ENCODE results near the gene KLHL22. TPM values are rescaled to one million over a fixed set of nuclear protein-coding genes. Genes with fewer than 3 reads are reported as not detected.
A peak's percentile ranks its signal among the peaks of the same experiment; 100 is the strongest.

The KLHL22 gene
- total and polyA plus RNA-seq, 4 donors = 12.1 to 28.3 (median 18.8) TPM

- 73 to 80% methylated on average over 18 to 20 of the region's 20 CpGs for WGBS, 2 donors
- peak; percentile 59 to 69 (median 68) for DNase-seq
- H3K36me3 ChIP-seq (ENCODE audit: control insufficient read depth in 4 of 4, insufficient read depth in 4 of 4, low read length in 4 of 4) = peaks cover 0 to 11% (median 6%) of the 10 kb centered on the region in 4 donors
- no peak overlapping the region for H3K9ac ChIP-seq (ENCODE audit: insufficient read depth in 1 of 2, low read length in 2 of 2)
- peaks cover 0 to 35% (median 6%) of the 10 kb centered on the region in 5 donors for H3K4me1 ChIP-seq (ENCODE audit: control insufficient read depth in 5 of 5, insufficient read depth in 5 of 5, low read length in 5 of 5)
- no peaks in the 10 kb centered on the region for H3K9me3 ChIP-seq (ENCODE audit: control insufficient read depth in 4 of 4, insufficient read depth in 3 of 4, low read length in 3 of 4)
- TF ChIP-seq CTCF (IDR thresholded peaks at IDR 0.05; ENCODE audit: control extremely low read depth, extremely low read depth) = no peak
- no peak overlapping the region for H3K4me3 ChIP-seq
- H3K27ac ChIP-seq (ENCODE audit: low read depth in 1 of 2, low read length in 1 of 2) = peak overlapping the region in 1 of 2 donors; percentile 4
- ATAC-seq (ENCODE audit: insufficient read depth, low FRiP score) = no peak
- peaks cover 0 to 4% (median 0%) of the 10 kb centered on the region in 3 donors for H3K27me3 ChIP-seq (ENCODE audit: control insufficient read depth in 3 of 3, insufficient read depth in 3 of 3, low read length in 2 of 3)
Observed at GRCh38 chr22:20423008-20423905, 72.3 kb downstream of the KLHL22 start.

GRCh38 chr22:20422271-20423007 is 73.2 kb downstream of the KLHL22 start:
- peak; percentile 85 to 90 (median 90) for DNase-seq
- Histone ChIP-seq H3K4me3 (no peak overlapping the region), H3K9me3 (ENCODE audit: control insufficient read depth in 4 of 4, insufficient read depth in 3 of 4, low read length in 3 of 4) (no peaks in the 10 kb centered on the region), H3K27me3 (ENCODE audit: control insufficient read depth in 3 of 3, insufficient read depth in 3 of 3, low read length in 2 of 3) (peaks cover 0 to 4% (median 0%) of the 10 kb centered on the region in 3 donors), H3K27ac (ENCODE audit: low read depth in 1 of 2, low read length in 1 of 2) (no peak overlapping the region), H3K9ac (ENCODE audit: insufficient read depth in 1 of 2, low read length in 2 of 2) (peak overlapping the region in 1 of 2 donors; percentile 0), H3K4me1 (ENCODE audit: control insufficient read depth in 5 of 5, insufficient read depth in 5 of 5, low read length in 5 of 5) (peaks cover 0 to 35% (median 6%) of the 10 kb centered on the region in 5 donors), H3K36me3 (ENCODE audit: control insufficient read depth in 4 of 4, insufficient read depth in 4 of 4, low read length in 4 of 4) (peaks cover 0 to 6% (median 3%) of the 10 kb centered on the region in 4 donors)
- TF ChIP-seq CTCF (IDR thresholded peaks at IDR 0.05; ENCODE audit: control extremely low read depth, extremely low read depth) = no peak
- WGBS, 2 donors = 52 to 54% methylated on average over 21 of the region's 21 CpGs
- ATAC-seq (ENCODE audit: insufficient read depth, low FRiP score) = no peak

GRCh38 chr22:20421507-20421874 is 74.1 kb downstream of the KLHL22 start:
- no peak for ATAC-seq (ENCODE audit: insufficient read depth, low FRiP score)
- Histone ChIP-seq H3K27ac (ENCODE audit: low read depth in 1 of 2, low read length in 1 of 2) (no peak overlapping the region), H3K27me3 (ENCODE audit: control insufficient read depth in 3 of 3, insufficient read depth in 3 of 3, low read length in 2 of 3) (peaks cover 0 to 4% (median 0%) of the 10 kb centered on the region in 3 donors), H3K4me3 (no peak overlapping the region), H3K9me3 (ENCODE audit: control insufficient read depth in 4 of 4, insufficient read depth in 3 of 4, low read length in 3 of 4) (no peaks in the 10 kb centered on the region), H3K9ac (ENCODE audit: insufficient read depth in 1 of 2, low read length in 2 of 2) (no peak overlapping the region), H3K4me1 (ENCODE audit: control insufficient read depth in 5 of 5, insufficient read depth in 5 of 5, low read length in 5 of 5) (peaks cover 0 to 35% (median 6%) of the 10 kb centered on the region in 5 donors), H3K36me3 (ENCODE audit: control insufficient read depth in 4 of 4, insufficient read depth in 4 of 4, low read length in 4 of 4) (no peaks in the 10 kb centered on the region)
- WGBS, 2 donors = 92% methylated on average over 7 of the region's 7 CpGs
- no peak for TF ChIP-seq CTCF (IDR thresholded peaks at IDR 0.05; ENCODE audit: control extremely low read depth, extremely low read depth)
- DNase-seq = no peak

Data from lung (tissue), 12 donors.